NCI-H1694 treated with DMSO at 0.1 percent for 48 hours (cell line): ENCODE measurements around the gene TSEN15.

Source experiments
- DNase-seq: peaks from one replicate; lab custom pipeline; 2025; lab: John Stamatoyannopoulos, UW

TSEN15 gene

GRCh38 chr1:184101571-184101970 is 50.0 kb downstream of the TSEN15 start:
- DNase-seq = no peak

- no peak for DNase-seq
Measured at GRCh38 chr1:184110272-184111204, 59.0 kb downstream of the TSEN15 start.

GRCh38 chr1:184112176-184112948 is 60.8 kb downstream of the TSEN15 start:
- no peak for DNase-seq

- DNase-seq = no peak
Measured at GRCh38 chr1:184113251-184113650, 61.7 kb downstream of the TSEN15 start.

GRCh38 chr1:184114818-184115398 is 63.4 kb downstream of the TSEN15 start:
- no peak for DNase-seq

DNA sequence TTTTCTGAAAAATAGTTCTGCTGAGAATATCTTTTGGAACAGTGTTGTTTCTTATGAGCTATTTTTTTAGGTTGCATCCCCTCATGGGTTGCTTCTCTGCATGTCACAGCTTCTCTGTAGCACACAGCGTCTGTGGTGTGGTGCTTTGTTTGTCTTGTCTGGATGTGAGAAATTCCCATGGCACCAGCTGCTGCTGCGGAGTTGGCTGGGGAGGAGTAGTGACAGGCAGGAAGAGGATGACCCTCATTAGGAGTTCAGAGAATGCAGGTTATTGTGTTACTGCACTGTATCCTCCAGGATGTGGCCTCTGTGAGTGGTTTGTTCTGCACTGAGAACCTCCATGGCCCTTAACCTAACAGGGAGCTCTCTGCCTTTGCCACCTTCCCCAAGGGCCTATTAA is 64.8 kb downstream of the TSEN15 start:
- no peak for DNase-seq

DNA sequence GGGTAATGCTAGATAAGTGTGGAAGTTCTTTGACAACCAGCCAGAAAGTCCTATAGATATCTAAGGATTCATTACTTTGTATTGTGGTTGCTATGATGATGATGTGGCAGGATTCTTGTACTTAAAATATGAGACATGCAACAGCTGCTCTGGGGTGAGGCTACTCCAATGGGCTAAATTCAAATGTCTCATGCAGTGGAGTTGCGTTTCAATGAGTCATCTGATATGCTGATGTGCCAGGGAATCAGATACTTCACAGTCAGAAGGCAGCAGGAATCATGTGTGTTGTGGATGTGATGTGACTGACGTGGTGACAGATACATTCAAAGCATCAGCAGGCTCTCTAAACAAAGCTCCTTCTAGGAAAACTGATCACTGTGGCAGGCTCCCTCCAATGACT is 66.5 kb downstream of the TSEN15 start:
- DNase-seq = no peak
